IPS-18c (cell line): ENCODE data around the gene ABLIM2.

ENCODE experiments used
- H3K4me3 ChIP-seq: 2 replicates; pipeline ENCODE4 v1.7.0; 2013; ENCODE audit warnings: low read depth, mild to moderate bottlenecking, low read length, moderate library complexity; ENCODE audit not compliant: insufficient read depth
- H3K9me3 ChIP-seq: one replicate; pipeline ENCODE4 v1.6.1; 2013; ENCODE audit warnings: mild to moderate bottlenecking, low read length, moderate library complexity; ENCODE audit not compliant: control insufficient read depth, insufficient read depth

ABLIM2 gene

DNA sequence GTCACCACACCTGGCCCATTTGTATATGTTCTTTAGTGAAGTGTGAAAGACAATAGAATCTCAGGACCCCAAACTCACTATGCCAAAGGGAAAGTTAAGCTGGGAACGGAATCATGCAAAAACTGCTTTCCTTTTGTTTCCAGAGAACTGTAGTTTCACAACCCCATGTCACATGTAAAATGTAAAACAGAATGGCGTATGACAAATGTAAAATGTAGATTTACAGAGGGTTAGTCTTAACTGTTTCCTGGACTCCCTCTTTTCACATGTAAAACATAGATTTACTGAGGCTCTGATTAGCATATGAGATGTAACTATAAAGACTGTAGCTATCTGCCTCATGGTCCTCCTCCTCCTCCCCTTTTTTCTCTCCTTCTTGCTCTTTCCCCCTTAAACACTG lies 66.3 kb downstream of the ABLIM2 start:
- no peak overlapping the region for H3K4me3 ChIP-seq

DNA sequence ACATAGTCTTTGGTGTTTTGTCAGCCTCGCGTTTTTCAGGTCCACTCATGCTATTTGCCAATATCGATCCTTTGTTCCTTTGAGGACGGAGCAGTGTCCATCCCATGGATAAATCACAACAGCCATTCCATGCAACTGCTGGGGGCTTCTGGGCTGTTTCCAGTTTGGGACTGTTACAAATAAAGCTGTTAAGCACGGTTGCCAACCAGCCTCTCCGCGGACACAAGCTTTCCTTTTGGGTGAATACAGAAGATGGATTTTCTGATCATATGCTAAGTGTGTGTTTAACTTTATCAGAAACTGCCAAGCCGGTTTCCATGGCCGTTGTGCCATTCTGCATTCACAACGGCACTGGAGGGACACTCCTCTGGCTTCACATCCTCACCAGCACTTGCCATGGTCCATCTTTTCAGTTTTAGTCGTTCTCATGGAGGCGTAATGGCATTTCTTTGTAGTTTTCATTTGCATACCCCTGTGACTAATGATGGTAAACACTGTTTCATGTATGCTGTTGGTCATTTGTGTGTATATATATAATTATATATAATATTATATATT lies 67.8 kb downstream of the ABLIM2 start:
- H3K4me3 ChIP-seq: no peak overlapping the region
- H3K9me3 ChIP-seq: no peaks in the 10 kb centered on the region

More for the DNA sequence above, 66.3 kb downstream of the ABLIM2 start:
- no peaks in the 10 kb centered on the region for H3K9me3 ChIP-seq

DNA sequence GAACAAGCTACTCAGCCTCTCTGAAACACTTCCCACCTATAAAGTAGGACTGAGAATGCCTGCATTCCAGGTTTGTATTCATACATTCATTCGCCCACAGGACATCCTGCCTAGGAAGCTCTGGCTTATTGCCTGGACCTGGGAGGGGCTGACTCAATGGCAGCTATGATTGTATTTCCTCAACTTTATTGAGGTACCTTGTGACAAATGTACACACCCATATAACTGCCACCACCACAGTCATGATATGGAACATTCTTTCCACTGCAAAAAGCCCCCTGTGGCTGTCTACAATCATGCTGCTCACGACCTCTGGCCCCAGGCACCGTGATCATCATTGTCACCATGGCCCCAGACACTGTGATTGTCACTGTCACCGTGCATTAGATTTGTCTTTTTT lies 68.3 kb downstream of the ABLIM2 start:
- Histone ChIP-seq H3K4me3 (no peak overlapping the region), H3K9me3 (no peaks in the 10 kb centered on the region)

DNA sequence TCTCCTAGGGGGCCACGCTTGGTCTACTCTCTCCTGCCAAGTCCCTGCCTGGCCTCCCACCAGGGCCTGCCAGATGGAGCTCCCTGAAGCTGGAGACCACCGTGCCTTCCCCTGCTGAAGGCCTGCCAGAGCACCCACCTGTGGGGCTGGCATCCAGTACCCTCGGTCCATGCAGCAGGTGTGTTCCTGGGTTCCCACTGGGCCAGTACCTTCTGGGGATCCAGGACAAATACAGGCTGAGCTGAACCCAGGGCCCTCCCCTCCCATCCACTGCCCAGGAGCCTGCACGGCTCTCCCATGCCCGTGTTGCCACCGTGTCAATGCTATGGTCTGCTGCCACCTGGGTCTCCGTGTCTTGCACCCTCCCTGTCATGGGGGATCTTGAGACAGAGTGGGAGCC lies 68.8 kb downstream of the ABLIM2 start:
- Histone ChIP-seq H3K4me3 (no peak overlapping the region), H3K9me3 (no peaks in the 10 kb centered on the region)

DNA sequence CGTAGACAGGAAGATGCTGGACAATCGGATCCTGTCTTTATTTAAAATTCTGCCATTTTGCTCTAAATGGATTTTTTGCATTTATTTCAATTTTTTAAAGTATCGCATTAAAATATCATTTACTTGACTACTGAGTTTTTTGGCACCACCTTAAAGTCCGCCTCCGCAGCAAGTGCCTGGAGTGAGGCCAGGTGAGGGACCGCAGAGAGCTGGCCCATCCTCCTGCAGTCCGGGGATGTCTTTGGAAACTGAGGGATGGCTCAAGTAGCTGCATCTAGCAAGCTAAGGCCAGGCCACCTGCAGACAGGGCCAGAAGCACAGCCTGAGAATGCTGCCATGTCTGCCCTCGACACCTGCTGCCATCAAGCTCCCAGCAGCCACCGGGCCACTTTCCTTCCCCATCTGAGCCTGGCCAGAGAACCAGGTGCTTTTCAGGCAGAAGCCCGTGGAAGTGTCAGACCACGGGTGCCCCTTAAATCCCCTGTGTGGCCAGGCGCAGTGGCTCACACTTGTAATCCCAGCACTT lies 69.6 kb downstream of the ABLIM2 start:
- Histone ChIP-seq H3K4me3 (no peak overlapping the region), H3K9me3 (no peaks in the 10 kb centered on the region)

DNA sequence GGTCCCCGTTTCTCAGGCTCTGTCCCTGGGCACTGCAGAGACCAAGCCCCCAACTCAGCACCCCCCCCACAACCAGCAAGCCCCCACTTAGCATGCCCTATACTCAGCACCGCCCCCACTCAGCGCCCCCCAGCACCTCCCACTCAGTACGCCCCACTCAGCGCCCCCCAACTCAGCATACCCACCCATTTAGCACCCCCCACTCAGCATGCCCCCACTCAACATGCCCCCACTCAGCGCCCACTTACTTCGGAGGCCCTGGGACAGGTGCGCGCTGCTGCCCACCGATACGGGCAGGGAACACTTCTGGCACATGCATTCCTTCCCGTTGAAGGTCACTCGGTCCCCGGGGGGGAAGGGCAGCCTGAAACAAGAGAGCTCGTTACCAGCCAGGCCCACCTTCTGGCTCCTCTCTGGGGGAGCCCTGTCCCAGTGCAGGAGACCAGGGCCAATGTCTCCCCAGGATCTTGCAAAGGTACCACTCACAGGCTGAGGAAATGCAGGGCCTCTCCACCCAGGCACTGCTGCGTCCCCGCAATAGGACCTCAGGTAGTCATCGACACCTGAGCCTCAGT lies 70.6 kb downstream of the ABLIM2 start:
- Histone ChIP-seq H3K9me3 (no peaks in the 10 kb centered on the region), H3K4me3 (no peak overlapping the region)

DNA sequence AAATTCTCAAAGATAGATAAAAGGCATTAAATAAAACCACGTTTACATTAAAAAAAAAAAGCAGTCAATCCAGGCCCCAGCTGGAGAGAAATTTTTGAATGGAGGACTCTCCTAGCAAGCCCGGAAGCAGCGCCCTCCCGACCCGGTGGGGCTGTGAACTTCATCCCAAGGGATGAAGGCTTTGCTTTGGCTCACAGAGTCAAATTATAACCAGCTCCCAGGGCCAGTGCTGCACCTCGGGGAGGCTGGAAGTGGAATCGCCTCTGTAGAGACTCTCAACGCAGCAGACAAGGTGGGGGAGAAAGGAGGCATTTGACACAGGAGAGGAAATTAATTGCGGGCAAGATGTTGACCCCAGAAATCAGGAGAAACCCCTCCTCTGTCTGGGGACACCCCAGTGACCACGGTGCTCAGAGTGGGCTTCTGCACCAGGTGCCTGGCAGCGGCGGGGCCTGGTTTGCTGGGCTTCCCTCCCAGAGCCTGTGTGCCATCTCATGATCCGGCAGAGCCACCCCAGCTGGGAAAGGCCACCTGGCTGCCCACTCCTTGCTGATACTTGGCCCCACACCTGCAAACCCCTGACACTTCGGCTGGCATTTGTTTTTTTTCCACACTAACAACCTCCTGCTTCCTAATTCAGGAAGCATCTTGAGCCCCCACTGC lies 71.7 kb downstream of the ABLIM2 start:
- Histone ChIP-seq H3K9me3 (no peaks in the 10 kb centered on the region), H3K4me3 (no peak overlapping the region)

DNA sequence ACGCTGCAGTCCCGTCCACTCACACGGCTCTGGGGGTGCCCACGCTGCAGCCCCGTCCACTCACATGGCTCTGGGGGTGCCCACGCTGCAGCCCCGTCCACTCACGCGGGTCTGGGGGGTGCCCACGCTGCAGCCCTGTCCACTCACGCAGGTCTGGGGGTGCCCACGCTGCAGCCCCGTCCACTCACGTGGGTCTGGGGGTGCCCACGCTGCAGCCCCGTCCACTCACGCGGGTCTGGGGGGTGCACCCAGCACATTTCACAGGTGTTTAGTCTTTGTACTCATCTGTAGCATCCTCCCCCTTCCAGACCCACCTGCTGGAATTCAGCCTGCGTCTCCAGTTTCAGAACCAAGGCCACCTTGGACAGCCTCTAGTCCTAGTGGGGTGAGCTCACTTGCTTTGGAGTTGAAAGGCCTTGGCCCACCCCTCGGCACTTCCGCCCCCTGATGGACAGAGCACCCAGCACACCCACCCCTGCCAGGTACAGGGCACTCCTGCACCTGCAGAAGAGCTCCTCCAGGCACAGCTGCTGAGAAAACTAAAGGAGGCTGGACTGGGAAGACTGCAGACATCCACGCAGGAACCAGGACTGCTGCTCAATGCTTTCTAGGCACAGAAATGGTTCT lies 73.0 kb downstream of the ABLIM2 start:
- no peak overlapping the region for H3K4me3 ChIP-seq
- no peaks in the 10 kb centered on the region for H3K9me3 ChIP-seq

DNA sequence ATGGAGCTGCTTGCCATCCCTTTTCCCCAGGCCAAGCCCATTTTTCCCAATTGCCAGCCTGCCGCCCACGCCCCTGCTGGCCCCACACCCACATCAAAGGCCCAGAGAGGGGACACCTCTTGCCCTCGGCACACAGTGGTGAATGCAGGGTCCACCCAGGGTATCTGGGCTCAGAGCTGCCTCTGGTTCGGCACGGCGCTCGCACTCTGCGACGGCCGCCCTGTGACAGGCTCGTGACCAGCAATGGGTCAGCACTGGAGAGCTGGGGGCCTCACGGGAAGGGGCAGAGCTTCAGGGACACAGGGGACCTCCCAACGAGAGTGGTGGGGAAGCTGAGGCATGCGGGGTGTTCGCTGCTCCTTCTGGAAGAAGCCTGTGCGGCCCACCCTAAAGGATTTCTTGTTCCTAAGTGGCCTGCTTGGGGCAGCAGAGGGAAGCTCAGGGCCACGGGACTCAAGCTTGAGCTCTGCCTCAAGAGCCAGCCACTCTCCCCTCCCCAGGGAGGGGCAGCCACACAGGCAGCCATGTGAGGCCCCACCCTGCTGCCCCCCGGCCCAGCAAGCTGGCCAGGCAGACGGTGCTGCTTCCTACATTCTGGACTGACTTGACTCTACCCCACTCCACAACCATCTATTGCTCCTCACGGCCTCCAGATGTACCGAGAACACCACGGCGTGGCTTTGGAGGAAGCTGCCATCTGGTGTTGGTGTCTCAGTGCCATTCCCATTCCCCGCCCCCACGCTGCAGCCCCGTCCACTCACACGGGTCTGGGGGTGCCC lies 73.7 kb downstream of the ABLIM2 start:
- no peaks in the 10 kb centered on the region for H3K9me3 ChIP-seq

DNA sequence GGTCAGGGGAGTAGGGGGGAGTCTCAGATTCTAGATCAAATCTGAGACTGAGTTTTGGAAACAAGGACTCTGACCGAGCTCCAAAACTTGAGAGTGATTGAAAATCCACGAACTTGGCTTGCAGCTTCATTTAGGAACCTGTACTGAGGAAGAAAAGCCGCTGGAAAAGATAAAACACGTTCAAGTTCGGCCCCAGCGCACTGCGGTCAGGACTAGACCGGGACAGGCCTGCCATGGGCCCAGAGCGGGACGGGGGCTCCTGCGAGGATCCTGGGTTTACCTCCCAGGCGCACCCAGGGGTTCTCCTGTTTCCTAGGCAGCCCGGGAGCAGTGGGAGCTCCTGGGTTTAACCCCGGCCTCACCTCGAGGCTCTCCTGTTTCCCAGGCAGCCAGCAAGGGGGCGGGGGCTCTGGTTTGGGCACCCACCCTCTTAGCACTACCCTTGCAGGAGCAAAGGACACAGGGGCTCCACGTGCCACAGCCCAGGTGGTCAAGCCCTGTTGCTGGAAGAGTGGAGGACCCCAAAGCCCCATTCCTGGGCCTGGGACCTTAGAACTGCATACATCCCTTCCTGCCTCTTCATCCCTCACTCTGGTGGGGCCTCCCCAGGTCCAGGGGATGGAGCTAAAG lies 74.5 kb downstream of the ABLIM2 start:
- H3K4me3 ChIP-seq: no peak overlapping the region

More for the DNA sequence above, 73.7 kb downstream of the ABLIM2 start:
- no peak overlapping the region for H3K4me3 ChIP-seq

DNA sequence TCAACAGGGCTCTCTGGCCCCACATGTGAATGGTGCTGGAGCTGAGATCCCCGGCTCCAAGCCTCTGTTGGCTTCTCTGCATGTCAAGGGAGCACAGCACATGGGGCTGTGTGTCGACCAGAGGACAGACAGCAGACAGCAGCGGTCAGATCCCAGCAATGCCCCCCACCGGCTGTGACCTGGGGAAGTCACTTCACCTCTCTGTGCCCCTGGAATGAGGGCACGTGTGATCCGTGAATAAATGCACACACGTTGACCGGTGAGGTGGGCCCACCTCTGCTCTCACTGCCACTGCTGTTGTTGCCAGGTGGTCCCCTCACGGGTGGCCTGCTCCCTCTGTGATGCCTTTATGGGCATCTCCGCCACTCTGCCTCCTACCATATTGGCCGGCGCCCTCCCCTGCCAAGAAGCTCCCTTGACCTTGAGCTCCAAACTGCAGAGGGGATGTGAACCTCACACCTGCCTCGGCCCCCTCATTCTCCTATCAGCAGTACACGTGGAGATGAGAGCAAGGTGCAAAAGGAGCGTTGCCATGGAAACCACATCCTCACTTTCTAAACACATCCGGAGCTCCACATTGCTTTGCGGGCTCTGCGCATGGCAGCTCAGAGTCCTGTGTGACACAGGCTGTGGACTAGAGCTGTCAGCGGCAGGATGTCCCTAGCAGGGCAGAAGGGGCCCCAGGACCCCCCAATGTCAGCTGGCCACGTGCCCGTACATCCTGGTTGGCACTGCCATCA lies 75.4 kb downstream of the ABLIM2 start:
- Histone ChIP-seq H3K9me3 (no peaks in the 10 kb centered on the region), H3K4me3 (no peak overlapping the region)

More for the DNA sequence above, 74.5 kb downstream of the ABLIM2 start:
- no peaks in the 10 kb centered on the region for H3K9me3 ChIP-seq

DNA sequence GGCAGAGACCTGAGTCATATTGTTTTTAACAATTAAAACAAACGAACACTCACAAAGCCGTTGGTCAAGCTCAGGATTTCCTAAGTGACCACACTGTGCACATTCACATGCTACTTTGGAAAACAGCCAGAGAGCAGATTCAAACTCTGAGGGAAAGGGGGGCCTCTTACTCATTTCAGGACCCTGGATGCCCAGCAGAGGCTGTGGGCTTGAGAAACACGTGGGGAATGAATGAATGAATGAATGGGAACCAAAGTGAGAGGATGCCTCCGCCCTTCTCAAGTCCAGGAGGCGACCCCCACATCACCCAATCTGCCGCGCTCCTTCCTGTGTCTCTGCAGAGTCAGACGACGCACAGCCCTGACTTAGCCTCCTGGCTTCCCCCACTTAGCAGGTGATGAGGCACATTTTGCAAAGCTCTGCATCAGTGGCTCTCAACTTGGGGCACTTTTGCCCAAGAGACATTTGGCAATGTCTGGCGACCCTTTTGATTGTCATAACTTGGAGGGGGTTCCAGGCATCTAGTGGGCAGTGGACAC lies 76.0 kb downstream of the ABLIM2 start:
- Histone ChIP-seq H3K4me3 (no peak overlapping the region), H3K9me3 (no peaks in the 10 kb centered on the region)

DNA sequence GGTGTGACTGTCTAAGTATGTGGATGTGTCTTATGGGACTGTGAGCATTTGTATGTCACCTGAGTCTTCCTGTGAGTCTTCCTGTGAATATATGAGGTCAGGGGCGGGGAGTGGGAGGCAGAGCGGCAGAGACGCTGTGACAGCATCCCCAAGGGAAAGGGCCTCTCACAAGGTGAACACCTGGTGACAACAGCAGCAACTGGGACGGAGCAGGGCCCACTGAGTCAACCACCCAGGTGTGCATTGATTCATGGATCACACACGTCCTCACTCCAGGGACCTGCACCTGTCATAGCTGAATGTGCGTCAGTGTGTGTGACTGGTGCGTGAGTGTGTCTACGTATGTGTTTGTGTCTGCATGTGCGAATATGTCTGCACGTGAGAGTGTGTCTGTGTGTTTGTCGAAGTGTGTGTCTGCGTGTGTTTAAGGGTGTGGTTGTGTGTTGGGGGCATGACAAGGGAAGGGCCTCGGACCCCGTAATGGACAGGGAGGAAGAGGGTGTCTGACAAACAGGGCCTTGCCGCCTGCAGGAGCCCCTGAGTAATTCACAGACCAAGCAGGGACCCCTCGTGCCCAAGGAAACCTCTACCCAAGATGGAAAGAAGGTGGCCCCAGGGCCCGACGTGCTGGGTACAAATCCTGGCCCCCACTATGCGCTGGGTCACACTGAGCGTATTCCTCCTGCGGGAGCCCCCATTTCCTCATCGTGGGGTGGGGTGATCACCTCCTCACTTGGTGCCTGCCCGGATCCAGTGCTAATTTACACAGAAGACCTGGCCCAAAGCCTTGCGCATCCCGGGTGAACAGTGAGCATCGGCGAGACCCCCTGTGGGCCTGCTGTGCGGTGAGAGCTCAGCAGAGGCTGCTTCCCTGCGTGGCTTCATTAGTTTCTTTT lies 76.7 kb downstream of the ABLIM2 start:
- no peaks in the 10 kb centered on the region for H3K9me3 ChIP-seq

DNA sequence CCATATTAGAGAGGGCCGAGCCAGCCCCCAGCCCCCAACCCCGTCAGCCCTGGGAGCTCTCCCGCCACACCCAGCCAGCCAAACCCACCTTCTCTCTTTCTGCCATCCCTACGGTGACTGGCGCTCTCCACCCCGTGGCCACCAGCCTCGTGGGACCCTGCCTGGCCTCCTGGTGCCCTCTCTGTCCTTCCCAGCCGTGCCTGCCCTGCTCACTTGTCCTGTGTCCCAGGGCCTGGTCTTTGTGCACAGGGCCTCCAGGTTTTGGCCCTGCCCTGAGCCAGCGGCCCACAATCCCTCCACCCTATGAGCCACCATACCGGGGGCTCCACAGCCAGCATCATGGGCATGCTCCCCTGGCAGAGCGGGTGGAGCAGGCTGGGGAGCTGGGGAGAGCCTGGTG lies 77.4 kb downstream of the ABLIM2 start:
- Histone ChIP-seq H3K4me3 (no peak overlapping the region), H3K9me3 (no peaks in the 10 kb centered on the region)

More for the DNA sequence above, 76.7 kb downstream of the ABLIM2 start:
- H3K4me3 ChIP-seq: no peak overlapping the region

DNA sequence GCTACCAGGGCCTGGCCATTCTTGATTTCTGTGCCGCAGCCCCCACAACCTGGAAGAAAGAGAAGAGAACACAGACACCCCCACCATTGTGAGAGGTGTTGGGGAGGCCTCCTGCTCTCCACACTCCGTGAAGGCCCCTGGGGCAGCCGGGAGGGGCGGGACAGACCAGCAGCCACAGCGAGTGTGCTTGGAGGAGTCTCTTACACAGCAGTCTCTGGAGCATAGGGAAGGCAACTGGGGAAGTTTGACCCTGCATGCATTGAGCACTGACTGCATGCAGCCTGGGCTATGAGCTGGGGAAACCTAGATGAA lies 77.9 kb downstream of the ABLIM2 start:
- Histone ChIP-seq H3K9me3 (no peaks in the 10 kb centered on the region), H3K4me3 (no peak overlapping the region)
